ENCODE results near the gene SCP2. TPM values are rescaled to one million over a fixed set of nuclear protein-coding genes. Genes with fewer than 3 reads are reported as not detected.

The SCP2 gene
- total RNA-seq, 3 donors from 2014 or later, result 97.3 to 144 (median 139) TPM

DNA sequence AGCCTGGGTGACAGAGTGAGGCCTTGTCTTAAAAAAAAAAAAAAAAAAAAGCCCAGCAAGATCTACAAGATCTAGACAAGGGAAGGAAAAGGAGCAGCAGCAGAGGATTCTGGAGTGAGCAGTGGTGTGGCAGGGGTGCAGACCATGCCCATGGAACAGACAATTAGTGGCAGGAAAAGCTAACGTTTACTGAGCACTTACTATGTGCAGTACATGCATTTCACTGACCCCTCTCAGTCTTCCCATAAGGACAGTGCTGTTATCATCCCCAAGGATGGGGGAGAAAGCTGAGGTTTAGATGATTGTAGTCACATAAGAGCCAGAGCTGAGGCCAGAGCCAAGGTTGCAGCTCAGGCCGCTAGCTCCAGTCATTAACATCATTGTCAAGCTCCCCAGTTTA is 140.8 kb downstream of the SCP2 start:
- Histone ChIP-seq H3K4me1 (no peaks in the 10 kb centered on the region), H3K36me3 (no peaks in the 10 kb centered on the region), H3K4me3 (no peak overlapping the region), H3K27ac (no peak overlapping the region), H3K27me3 (peaks cover 0 to 2% of the 10 kb centered on the region in 2 donors), H3K9me3 (no peaks in the 10 kb centered on the region)
- intact Hi-C loops (cut with DNase I; ENCODE audit: low total_unique reads), result no loop called here
- TF ChIP-seq POLR2AphosphoS5 (IDR thresholded peaks at IDR 0.05), result no peak
- TF ChIP-seq, protein P1, sequence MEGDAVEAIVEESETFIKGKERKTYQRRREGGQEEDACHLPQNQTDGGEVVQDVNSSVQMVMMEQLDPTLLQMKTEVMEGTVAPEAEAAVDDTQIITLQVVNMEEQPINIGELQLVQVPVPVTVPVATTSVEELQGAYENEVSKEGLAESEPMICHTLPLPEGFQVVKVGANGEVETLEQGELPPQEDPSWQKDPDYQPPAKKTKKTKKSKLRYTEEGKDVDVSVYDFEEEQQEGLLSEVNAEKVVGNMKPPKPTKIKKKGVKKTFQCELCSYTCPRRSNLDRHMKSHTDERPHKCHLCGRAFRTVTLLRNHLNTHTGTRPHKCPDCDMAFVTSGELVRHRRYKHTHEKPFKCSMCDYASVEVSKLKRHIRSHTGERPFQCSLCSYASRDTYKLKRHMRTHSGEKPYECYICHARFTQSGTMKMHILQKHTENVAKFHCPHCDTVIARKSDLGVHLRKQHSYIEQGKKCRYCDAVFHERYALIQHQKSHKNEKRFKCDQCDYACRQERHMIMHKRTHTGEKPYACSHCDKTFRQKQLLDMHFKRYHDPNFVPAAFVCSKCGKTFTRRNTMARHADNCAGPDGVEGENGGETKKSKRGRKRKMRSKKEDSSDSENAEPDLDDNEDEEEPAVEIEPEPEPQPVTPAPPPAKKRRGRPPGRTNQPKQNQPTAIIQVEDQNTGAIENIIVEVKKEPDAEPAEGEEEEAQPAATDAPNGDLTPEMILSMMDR (IDR thresholded peaks at IDR 0.05), result no peak
- no peak for TF ChIP-seq POLR2A (IDR thresholded peaks at IDR 0.05)
- DNase-seq (ENCODE audit: low spot score in 2 of 2), result peak in 1 of 2 donors; percentile 7

DNA sequence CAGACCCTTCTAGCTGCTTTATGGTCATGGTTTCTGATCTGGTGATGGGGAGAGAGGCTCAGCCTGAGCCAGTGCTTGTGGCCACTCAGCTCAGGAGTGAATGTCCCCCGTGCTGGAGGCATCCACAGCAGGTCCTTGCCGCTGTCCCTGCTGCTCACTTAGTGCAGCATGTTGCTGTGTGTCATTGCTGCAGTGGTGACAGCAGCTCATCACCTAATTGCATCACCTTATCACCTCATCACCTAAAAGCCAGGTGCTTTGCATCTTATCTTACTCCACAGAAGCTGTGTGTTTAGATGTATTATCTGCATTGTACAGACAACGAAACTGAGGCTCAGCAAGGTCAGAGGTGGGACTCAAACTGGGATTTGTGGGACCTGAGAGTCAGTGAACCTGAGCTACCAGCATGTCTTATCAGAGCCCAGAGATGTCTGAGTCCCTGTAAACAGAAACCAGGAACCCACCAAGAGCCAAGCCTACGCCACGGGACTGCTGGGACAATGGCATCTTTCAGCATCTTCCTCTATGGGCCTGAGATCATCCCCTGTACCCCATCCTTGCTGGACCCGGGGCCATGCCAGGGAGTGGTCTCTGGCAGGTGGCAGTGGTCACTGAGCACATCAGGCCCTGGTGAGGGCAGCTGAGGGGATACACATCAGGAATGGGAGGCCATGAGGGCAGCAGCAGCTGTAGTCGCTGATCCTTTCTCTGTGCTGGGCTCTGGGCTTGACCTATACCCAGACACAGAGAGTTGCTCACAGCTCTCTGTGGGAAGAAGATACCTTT is 141.4 kb downstream of the SCP2 start:
- intact Hi-C loops (cut with DNase I; ENCODE audit: low total_unique reads), result no loop called here

DNA sequence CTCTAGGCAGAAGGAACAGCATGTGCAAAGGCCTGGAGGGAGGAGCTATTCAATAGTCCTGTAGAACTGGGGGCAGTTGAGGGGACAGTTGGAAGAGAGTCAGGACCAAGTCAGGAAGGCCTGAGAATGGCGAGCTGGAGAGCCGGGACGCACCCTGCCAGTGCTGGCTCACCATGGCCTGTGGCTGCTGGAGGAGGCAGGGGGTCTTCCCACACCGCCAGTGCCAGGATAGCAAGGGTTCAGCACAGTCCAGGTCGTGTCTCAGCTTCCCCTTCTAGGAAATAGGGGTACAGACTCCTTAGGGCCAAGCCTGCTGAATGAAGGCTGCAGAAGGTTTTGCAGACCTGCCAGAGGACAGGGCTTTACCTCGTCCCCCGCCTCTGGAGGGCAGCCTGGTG is 142.2 kb downstream of the SCP2 start:
- intact Hi-C loops (cut with DNase I; ENCODE audit: low total_unique reads), result no loop called here
- DNase-seq (ENCODE audit: low spot score in 2 of 2), result no peak
- TF ChIP-seq, protein P1 (IDR thresholded peaks at IDR 0.05), result no peak
- TF ChIP-seq POLR2A (IDR thresholded peaks at IDR 0.05) (no peak), POLR2AphosphoS5 (IDR thresholded peaks at IDR 0.05) (no peak)

More for the DNA sequence above, 141.4 kb downstream of the SCP2 start:
- no peak for TF ChIP-seq POLR2AphosphoS5 (IDR thresholded peaks at IDR 0.05)
- TF ChIP-seq, protein P1 (IDR thresholded peaks at IDR 0.05), result no peak
- TF ChIP-seq POLR2A (IDR thresholded peaks at IDR 0.05), result no peak
- Histone ChIP-seq H3K9me3 (no peaks in the 10 kb centered on the region), H3K36me3 (no peaks in the 10 kb centered on the region), H3K4me3 (no peak overlapping the region), H3K27ac (peak overlapping the region in 1 of 2 donors; percentile 12), H3K27me3 (no peaks in the 10 kb centered on the region), H3K4me1 (no peaks in the 10 kb centered on the region)
- DNase-seq (ENCODE audit: low spot score in 2 of 2), result peak in 1 of 2 donors; percentile 10

DNA sequence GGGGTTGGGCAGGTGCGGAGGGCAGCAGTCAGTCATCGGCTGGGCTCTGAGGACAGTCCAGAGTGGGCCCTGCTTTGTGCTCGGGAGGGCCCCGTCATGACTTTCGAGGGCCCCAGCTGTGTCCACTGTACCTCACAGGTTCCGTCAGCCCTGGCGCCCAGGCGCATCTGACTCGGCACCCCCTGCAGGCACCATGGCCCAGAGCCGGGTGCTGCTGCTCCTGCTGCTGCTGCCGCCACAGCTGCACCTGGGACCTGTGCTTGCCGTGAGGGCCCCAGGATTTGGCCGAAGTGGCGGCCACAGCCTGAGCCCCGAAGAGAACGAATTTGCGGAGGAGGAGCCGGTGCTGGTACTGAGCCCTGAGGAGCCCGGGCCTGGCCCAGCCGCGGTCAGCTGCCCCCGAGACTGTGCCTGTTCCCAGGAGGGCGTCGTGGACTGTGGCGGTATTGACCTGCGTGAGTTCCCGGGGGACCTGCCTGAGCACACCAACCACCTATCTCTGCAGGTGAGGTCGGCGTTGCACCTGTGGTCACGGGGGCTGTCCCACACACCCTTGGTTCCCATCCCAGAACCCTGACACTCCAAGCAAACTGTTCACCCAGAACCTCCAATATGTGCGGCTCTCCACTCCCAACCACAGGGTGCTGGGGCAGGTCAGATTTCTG is 142.7 kb downstream of the SCP2 start:
- H3K9me3 ChIP-seq, result no peaks in the 10 kb centered on the region
- H3K27ac ChIP-seq, result peak overlapping the region in 1 of 2 donors; percentile 7
- H3K36me3 ChIP-seq, result no peaks in the 10 kb centered on the region
- no peak for TF ChIP-seq POLR2A (IDR thresholded peaks at IDR 0.05)
- TF ChIP-seq, protein P1 (IDR thresholded peaks at IDR 0.05), result no peak
- no peak for TF ChIP-seq POLR2AphosphoS5 (IDR thresholded peaks at IDR 0.05)
- no peaks in the 10 kb centered on the region for H3K4me1 ChIP-seq
- no peaks in the 10 kb centered on the region for H3K27me3 ChIP-seq
- intact Hi-C loops (cut with DNase I; ENCODE audit: low total_unique reads), result loop anchor here (10.0 kb wide), 1 partner anchor 365 kb away; no protein-coding TSS in a partner anchor
- DNase-seq (ENCODE audit: low spot score in 2 of 2), result no peak
- no peak overlapping the region for H3K4me3 ChIP-seq

More for the DNA sequence above, 142.2 kb downstream of the SCP2 start:
- Histone ChIP-seq H3K4me3 (no peak overlapping the region), H3K4me1 (no peaks in the 10 kb centered on the region), H3K27ac (peak overlapping the region in 1 of 2 donors; percentile 7), H3K9me3 (no peaks in the 10 kb centered on the region), H3K36me3 (no peaks in the 10 kb centered on the region), H3K27me3 (no peaks in the 10 kb centered on the region)

DNA sequence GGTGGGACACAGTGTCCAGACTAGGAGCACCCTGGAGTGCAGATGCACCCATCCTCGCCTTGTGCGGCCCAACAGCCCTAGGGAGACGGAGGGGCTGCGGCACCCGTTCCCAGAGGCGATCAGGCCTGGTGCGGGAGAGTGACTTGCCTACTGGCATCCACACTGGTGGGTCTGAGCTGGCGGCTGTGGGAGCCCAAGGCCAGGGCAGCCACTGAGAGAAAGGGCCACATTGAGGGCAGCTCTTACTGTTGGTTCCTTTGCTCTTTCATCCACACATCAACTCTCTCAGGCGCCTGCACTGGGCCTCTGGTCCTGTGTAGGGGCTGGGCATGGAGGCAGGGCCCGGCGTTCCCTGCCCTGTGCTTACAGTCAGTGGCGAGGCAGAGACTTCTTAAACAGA is 143.5 kb downstream of the SCP2 start:
- no peak overlapping the region for H3K4me3 ChIP-seq
- intact Hi-C loops (cut with DNase I; ENCODE audit: low total_unique reads), result loop anchor here (10.0 kb wide), 1 partner anchor 364 kb away; no protein-coding TSS in a partner anchor
- no peaks in the 10 kb centered on the region for H3K27me3 ChIP-seq
- no peaks in the 10 kb centered on the region for H3K4me1 ChIP-seq
- TF ChIP-seq POLR2A (IDR thresholded peaks at IDR 0.05), result no peak
- TF ChIP-seq POLR2AphosphoS5 (IDR thresholded peaks at IDR 0.05), result no peak
- TF ChIP-seq, protein P1 (IDR thresholded peaks at IDR 0.05), result no peak
- DNase-seq (ENCODE audit: low spot score in 2 of 2), result peak in 1 of 2 donors; percentile 46
- H3K27ac ChIP-seq, result no peak overlapping the region
- no peaks in the 10 kb centered on the region for H3K9me3 ChIP-seq
- no peaks in the 10 kb centered on the region for H3K36me3 ChIP-seq
